Hepatocyte (in vitro differentiated cells): ENCODE data around the gene S100PBP. TPM values are rescaled to one million over a fixed set of nuclear protein-coding genes. Genes with fewer than 3 reads are reported as not detected.

Experiments used
- DNase-seq: peaks from one replicate; pipeline ENCODE4 v3.0.0-alpha.2; 2016; ENCODE audit warnings: low spot score
- H2AFZ ChIP-seq: fragments of 200-600 bp; sonication (generic); 2 replicates; pipeline ENCODE4 v1.6.0; 2016; ENCODE audit warnings: antibody characterized with exemption, mild to moderate bottlenecking
- H3K27ac ChIP-seq: fragments of 200-600 bp; sonication (generic); 2 replicates; pipeline ENCODE4 v1.5.1; 2016; ENCODE audit warnings: mild to moderate bottlenecking
- H3K27me3 ChIP-seq: fragments of 200-600 bp; sonication (generic); 2 replicates; pipeline ENCODE4 v1.6.1; 2016
- H3K36me3 ChIP-seq: fragments of 200-600 bp; sonication (generic); replicated peaks from 2 replicates; pipeline ENCODE4 v1.5.1; 2016; ENCODE audit warnings: low read depth; ENCODE audit not compliant: insufficient read depth
- H3K4me1 ChIP-seq: fragments of 200-600 bp; sonication (generic); 2 replicates; pipeline ENCODE4 v1.5.1; 2016; ENCODE audit warnings: mild to moderate bottlenecking, moderate library complexity; ENCODE audit not compliant: insufficient read depth
- H3K4me2 ChIP-seq: fragments of 200-600 bp; sonication (generic); 2 replicates; pipeline ENCODE4 v1.6.0; 2016
- H3K4me3 ChIP-seq: fragments of 200-600 bp; sonication (generic); 2 replicates; pipeline ENCODE4 v1.5.1; 2016; ENCODE audit warnings: mild to moderate bottlenecking
- H3K79me2 ChIP-seq: fragments of 200-600 bp; sonication (generic); 2 replicates; pipeline ENCODE4 v1.6.0; 2017; ENCODE audit warnings: mild to moderate bottlenecking
- H3K9me2 ChIP-seq: fragments of 200-600 bp; sonication (generic); replicated peaks from 2 replicates; pipeline ENCODE4 v1.6.0; 2017; ENCODE audit warnings: mild to moderate bottlenecking; ENCODE audit not compliant: insufficient read depth
- H3K9me3 ChIP-seq: fragments of 200-600 bp; sonication (generic); 2 replicates; pipeline ENCODE4 v1.5.1; 2016; ENCODE audit warnings: low read depth, mild to moderate bottlenecking
- H4K20me1 ChIP-seq: fragments of 200-600 bp; sonication (generic); 2 replicates; pipeline ENCODE4 v1.6.0; 2016; ENCODE audit warnings: mild to moderate bottlenecking; ENCODE audit not compliant: insufficient read depth, poor library complexity, severe bottlenecking
- CTCF ChIP-seq: fragments of 200-600 bp; sonication (generic); IDR thresholded peaks from 2 replicates; pipeline ENCODE4 v1.5.1; 2016; ENCODE audit warnings: antibody characterized with exemption, mild to moderate bottlenecking; ENCODE audit not compliant: poor library complexity
- EZH2 ChIP-seq: fragments of 200-600 bp; sonication (generic); IDR thresholded peaks from 2 replicates; pipeline ENCODE4 v1.6.1; 2016; ENCODE audit warnings: antibody characterized with exemption, mild to moderate bottlenecking, borderline replicate concordance
- EZH2phosphoT487 ChIP-seq: fragments of 200-600 bp; sonication (generic); IDR thresholded peaks from one replicate; pipeline ENCODE4 v1.6.1; 2018; ENCODE audit warnings: antibody characterized with exemption, mild to moderate bottlenecking, low read depth, moderate library complexity; ENCODE audit not compliant: unreplicated experiment, severe bottlenecking
- WGBS: methylation state at CpG from one replicate; pipeline ENCODE4 v1.1.6; 2016; ENCODE audit warnings: low lambda C conversion rate; ENCODE audit errors: missing lambda C conversion rate; 5-methylcytosine and 5-hydroxymethylcytosine counted together
- polyA plus RNA-seq: library from polyadenylated mRNA; unstranded; fragments of >200 nt; fragmentation: Nextera tagmentation; extraction: Ambion mirVana; gene quantifications from 2 replicates; pipeline ENCODE4 v1.2.1, GENCODE V29; 2016
- total RNA-seq: library from RNA; depleted of rRNA; stranded (reverse); fragments of >200 nt; gene quantifications from 2 replicates; pipeline ENCODE4 v1.2.3, GENCODE V29; 2014

S100PBP gene
- total and polyA plus RNA-seq, 2 experiments from 2014 or later: 10.7 to 41.5 TPM

- Histone ChIP-seq H3K4me3 (no peak overlapping the region), H3K79me2 (no peaks in the 10 kb centered on the region), H3K27me3 (peaks cover 6% of the 10 kb centered on the region), H3K36me3 (no peaks in the 10 kb centered on the region), H3K27ac (no peak overlapping the region), H3K4me2 (no peak overlapping the region), H2AFZ (no peak overlapping the region), H3K4me1 (peaks cover 7% of the 10 kb centered on the region), H4K20me1 (no peaks in the 10 kb centered on the region), H3K9me2 (no peaks in the 10 kb centered on the region), H3K9me3 (no peaks in the 10 kb centered on the region)
- TF ChIP-seq EZH2phosphoT487 (no peak), EZH2 (no peak), CTCF (no peak)
- 81% methylated on average over 3 of the region's 3 CpGs for WGBS
- no peak for DNase-seq
Observed at GRCh38 chr1:32865639-32866405, 48.4 kb downstream of the S100PBP start.

GRCh38 chr1:32867151-32867550 lies 49.7 kb downstream of the S100PBP start:
- Histone ChIP-seq H2AFZ (no peak overlapping the region), H3K27ac (no peak overlapping the region), H3K79me2 (no peaks in the 10 kb centered on the region), H3K4me1 (peaks cover 11% of the 10 kb centered on the region), H4K20me1 (no peaks in the 10 kb centered on the region), H3K4me3 (no peak overlapping the region), H3K9me3 (no peaks in the 10 kb centered on the region), H3K9me2 (no peaks in the 10 kb centered on the region), H3K4me2 (no peak overlapping the region), H3K27me3 (peaks cover 18% of the 10 kb centered on the region), H3K36me3 (no peaks in the 10 kb centered on the region)
- no peak for TF ChIP-seq EZH2phosphoT487
- TF ChIP-seq CTCF: no peak
- no peak for TF ChIP-seq EZH2
- no peak for DNase-seq
- 91% methylated on average over 5 of the region's 5 CpGs for WGBS

GRCh38 chr1:32867671-32868070 lies 50.2 kb downstream of the S100PBP start:
- Histone ChIP-seq H3K4me2 (no peak overlapping the region), H3K4me3 (no peak overlapping the region), H3K27ac (no peak overlapping the region), H3K36me3 (no peaks in the 10 kb centered on the region), H3K4me1 (peaks cover 11% of the 10 kb centered on the region), H2AFZ (no peak overlapping the region), H3K27me3 (peaks cover 20% of the 10 kb centered on the region), H3K79me2 (no peaks in the 10 kb centered on the region), H3K9me2 (no peaks in the 10 kb centered on the region), H4K20me1 (no peaks in the 10 kb centered on the region), H3K9me3 (no peaks in the 10 kb centered on the region)
- WGBS: 97% methylated on average over 7 of the region's 7 CpGs
- DNase-seq: no peak
- TF ChIP-seq CTCF (no peak), EZH2phosphoT487 (no peak), EZH2 (no peak)
